ENCODE data around the gene UBE3C.

Gene UBE3C

DNA sequence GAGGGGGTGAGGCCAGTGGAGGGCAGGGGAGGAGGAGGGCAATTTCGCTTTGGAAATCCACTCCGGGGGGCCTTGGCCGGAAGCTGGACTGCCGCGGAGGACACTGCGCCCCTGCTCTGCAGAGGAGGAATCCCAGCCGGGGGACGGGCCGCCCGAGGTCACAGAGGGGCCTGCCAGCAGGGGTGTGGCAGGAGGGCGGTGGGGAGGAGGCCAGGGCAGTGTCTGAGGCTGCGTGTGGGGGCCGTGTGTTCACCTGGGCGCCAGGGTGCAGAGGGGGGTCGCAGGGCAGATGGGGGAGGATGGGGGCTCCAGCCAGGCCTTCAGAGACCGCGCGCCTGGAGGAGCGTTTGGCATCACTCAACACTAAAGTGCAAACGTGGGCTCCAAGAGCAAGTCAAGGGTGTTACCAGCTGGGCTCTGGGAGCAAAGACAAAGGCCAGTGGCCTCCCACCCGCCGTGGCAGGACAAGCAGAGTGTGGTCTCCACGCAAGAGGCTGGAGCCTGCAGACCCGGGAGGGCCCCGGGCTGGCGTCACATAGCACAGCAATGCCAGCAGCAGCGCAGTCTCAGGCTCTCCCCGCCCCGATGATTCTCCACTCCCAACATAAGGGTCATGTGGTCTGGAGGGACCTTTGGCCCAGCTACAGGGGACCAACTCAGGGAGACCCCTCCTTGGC lies 152.8 kb downstream of the UBE3C start:
- no peak for DNase-seq (ENCODE audit: low spot score)

- DNase-seq (ENCODE audit: low spot score), result no peak
These were observed 153.5 kb downstream of the UBE3C start for GRCh38 chr7:157292258-157292657.

DNA sequence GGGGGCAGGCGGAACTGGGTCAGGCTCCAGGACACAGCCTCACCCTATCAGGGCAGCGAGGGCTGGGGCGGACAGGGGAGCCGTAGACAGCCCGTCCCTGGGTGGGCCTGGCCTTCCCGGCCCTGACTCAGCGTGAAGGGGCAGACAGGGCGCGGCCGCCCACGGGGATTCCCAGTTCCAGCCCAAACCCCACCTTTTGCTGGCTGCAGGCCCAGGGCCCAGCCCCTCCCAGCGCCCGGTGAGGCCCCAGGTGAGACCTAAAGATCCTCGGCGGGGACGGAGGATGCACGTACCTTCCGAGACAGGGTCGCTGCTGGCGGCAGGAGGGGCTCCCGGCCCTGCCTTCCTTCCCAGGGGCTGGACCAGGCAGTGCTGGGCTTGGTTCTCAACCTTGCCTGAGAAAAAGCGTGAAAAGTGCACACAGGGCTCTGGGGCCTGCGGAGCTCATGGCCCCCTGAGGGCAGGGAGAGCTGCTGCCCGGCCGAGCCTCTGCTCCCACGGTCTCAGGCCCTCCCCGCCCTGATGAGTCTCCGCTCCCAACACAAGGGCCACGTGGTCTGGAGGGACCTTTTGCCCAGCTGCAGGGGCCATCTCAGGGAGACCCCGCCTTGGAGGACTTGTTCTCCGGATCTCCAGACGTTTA lies 154.2 kb downstream of the UBE3C start:
- no peak for DNase-seq (ENCODE audit: low spot score)

DNA sequence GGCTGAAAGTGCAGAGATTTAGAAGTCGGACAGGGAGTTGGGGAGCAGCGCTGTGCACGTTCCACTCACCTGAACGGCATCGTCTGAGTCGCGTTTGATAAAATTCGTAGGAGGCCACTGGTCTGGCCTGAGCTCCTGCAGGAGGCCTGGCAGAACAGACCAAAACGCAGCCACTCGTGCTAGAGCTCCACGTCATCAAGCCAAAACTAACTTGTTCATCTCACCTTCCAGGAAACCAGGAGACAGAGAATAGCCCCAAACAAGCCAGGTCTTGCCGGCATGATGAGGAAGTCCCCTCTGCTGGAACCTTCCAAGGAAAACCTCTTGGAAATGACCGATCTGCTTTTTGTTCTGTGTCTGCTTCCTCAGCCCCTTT lies 154.7 kb downstream of the UBE3C start:
- no peak for DNase-seq (ENCODE audit: low spot score)

DNA sequence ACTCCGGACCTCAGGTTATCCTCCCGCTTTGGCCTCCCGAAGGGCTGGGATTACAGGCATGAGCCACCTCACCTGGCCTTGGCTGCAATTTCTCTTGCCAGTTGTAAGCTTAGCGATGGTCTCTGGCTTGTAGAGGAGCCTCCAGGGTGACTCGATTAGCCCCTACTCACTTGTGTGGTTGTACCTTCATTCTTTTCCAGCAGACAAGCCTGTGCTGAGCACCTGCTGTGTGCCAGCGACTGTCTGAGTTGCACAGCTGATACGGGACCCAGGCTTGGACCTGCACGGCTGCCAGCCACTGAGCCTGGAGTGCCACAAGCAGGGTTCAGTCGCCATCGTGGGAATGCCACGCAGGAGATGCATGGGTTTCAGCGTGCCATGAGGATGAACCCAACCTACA lies 156.0 kb downstream of the UBE3C start:
- DNase-seq (ENCODE audit: low spot score), result no peak

GRCh38 chr7:157295338-157295737 lies 156.6 kb downstream of the UBE3C start:
- DNase-seq (ENCODE audit: low spot score), result no peak

- DNase-seq (ENCODE audit: low spot score), result no peak
These were observed 158.5 kb downstream of the UBE3C start for GRCh38 chr7:157297185-157297584.

DNA sequence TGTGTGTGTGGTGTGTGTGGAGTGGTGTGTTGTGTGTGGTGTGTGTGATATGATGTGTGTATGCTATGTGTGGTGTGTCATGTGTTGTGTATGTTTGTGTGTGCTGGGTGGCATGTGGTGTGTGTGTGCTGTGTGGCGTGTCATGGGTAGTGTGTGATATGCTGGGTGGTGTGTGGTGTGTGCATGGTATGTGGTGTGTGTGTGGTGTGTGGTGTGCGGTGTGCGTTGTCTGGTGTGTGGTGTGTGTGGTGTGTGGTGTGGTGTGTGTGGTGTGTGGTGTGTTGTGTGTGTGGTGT lies 160.5 kb downstream of the UBE3C start:
- DNase-seq (ENCODE audit: low spot score), result no peak

DNA sequence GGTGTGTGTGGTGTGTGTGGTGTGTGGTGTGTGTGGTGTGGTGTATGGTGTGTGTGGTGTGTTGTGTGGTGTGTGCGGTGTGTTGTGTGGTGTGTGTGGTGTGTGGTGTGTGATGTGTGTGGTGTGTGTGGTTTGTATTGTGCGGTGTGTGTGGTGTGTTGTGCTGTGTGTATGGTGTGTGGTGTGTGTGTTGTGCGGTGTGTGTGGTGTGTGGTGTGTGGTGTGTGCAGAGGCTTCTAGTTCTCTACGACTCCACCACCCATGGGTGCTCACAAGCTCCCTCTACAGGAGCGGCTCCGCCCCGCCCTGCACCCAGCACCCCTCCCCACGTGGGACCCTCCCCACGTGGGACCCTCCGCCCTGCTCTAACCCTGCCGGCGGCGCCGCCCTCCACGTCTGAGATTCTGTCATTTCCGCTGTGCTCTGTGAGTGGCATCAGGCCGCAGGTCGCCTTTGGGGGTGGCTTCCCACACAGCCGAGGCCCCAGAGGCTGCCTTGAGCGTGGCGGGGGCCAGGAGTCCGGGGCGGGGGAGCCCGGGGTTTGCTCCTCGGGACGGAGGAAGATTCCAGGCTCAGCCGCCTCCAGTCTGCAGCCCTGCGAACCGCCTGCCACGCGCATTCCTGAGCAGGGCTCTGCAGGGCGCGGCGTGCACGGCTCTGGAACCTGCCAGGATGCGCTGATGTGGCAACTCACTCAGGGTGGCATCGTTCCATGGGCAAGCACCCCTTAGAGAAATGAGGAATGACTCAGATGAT lies 161.1 kb downstream of the UBE3C start:
- DNase-seq (ENCODE audit: low spot score), result peak; percentile 42

DNA sequence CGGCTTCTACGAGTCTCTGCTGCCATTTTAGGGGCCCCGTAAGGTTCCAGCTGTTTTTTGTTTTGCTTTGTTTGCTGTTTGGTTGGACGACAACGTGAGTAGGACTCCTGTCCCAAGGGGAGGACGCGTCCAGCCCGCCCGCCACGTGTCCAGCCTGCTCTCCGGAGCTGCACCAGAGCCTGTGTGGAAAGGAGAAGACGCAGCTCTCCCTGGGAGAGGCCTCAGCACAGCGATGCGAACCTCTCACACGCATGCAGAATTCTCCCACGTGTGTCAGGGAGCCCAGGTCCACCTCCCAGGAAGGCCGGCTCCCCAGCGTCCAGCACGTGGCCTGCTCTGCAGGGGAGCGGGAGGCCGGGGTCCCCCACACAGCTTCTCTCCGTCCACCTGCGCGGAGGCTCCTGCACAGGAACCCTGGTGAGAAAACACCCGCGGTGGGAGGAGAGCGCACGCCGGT lies 161.7 kb downstream of the UBE3C start:
- DNase-seq (ENCODE audit: low spot score), result no peak

DNA sequence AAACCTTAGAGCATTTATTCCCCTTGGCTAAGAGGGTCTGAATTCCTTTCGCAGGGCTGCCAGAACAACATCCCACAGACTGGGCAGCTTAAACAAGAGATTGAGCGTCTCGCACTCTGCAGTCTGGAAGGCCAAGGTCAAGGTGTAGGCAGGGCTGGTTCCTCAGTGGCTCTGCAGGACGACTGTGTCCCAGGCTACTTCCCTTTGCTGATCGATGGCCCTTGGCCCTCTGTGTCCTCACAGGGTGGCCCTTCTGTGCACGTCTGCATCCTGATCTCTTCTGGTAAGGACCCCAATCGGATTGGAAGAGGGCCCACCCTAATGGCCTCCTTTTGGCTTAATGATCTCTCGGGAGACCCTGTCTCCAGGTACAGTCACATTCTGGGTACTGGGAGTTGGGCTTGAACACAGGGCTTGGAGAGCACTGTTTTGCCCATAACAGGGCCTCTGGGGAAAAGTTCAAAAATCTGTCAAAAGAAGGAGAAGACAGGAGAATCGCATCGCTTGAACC lies 162.9 kb downstream of the UBE3C start:
- DNase-seq (ENCODE audit: low spot score), result no peak

- DNase-seq (ENCODE audit: low spot score), result no peak
These were observed 168.4 kb downstream of the UBE3C start for GRCh38 chr7:157306846-157307838.

DNA sequence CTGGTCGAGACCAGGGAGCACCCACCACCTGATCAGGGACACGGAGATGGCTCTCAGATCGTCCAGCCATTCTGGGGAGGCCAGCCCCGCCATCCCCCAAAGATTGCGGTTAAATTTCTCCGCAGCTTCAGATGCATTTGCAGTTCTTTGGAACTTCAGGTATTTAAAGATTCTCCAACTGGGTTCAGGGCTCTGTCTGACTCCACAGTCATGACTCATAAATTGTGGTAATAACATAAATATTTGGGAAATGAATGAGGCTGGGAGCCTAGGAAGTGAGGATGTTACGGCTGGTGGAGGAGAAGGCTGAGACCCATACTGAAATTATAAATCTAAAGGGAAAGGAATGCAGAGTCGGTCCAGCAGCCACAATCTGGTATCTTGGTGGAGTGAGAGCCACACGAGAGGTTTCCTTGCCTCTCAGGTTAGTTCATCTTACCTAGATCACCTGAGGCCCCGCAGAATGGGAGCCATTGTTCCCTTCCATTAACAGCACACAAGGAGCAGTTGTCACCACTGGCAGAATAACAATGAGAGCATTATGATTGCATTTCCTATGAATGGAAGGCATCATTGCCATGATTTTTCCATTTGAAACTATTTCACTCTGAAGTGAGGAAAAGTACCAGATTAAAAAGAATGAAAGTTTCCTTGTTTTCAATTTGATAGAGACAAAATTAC lies 171.4 kb downstream of the UBE3C start:
- DNase-seq (ENCODE audit: low spot score), result no peak

GRCh38 chr7:157310676-157311185 lies 172.0 kb downstream of the UBE3C start:
- no peak for DNase-seq (ENCODE audit: low spot score)

DNA sequence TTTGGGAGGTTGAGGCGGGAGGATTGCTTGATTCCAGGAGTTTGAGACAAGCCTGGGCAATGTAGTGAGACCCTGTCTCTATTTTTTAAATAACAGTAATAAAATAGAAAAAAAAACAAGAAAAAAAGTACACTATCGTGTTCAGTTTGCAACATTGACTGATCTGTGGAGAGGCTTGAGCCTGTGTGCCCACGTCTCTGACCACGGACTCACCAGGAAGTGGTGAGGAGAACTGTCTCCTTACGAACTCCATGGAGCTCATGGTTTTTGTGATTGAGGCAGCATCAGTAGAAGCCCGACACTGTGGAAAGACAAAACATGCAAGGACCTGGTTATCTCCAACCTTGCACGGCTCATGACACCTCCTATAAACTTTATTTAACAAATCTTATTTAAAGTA lies 174.2 kb downstream of the UBE3C start:
- DNase-seq (ENCODE audit: low spot score), result no peak

DNA sequence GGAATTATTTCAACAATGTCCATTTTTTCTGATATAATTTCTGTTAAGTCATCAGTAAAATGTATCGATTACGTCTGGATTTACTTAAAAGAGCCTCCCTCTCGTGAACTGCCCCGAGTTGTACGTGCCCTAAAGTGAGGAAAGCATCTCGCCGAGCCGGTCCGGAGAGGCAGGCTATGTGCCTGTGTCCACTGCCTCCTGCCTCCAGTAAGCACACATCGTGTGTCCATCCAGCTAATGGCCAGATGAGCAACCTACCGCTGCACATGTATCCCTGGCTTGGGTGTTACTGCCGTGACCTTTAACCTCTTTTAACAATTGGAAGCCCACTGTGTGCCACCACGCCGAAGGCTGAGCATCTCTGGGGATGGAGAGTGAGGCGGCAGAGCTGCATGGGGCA lies 174.9 kb downstream of the UBE3C start:
- no peak for DNase-seq (ENCODE audit: low spot score)

GRCh38 chr7:157318015-157318706 lies 179.4 kb downstream of the UBE3C start:
- DNase-seq (ENCODE audit: low spot score), result no peak
